Measurements from ENCODE around the gene HHATL.

DNA sequence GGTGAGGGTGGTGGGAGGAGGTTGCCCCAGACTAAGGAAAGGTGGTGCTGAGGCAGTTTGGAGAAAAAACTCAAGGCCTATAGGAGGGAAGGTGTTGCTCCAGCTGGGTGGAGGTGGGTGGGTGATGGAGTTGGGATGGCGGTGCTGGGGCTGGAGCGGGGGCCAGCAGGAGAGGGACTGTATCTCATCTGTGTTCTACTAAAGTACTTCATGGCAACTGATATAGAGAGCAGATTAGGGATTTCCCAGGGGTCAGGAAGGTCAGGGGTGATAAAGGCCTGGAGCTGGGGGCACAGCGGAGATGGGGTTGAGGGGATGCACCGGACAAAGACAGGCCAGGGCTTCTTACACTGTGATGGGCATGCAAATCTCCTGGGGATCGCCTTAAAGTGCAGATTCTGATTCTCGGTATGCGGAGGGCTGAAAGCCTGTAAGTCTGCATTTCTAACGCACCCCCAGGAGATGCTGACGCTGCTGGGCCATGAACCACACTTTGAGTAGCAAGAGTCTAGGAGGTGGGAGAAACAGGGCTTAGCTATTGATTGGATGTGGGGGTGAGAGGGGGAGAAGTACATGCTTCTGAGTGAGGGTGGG, 13.1 kb downstream of the HHATL start:
- TF ChIP-seq, protein P1, sequence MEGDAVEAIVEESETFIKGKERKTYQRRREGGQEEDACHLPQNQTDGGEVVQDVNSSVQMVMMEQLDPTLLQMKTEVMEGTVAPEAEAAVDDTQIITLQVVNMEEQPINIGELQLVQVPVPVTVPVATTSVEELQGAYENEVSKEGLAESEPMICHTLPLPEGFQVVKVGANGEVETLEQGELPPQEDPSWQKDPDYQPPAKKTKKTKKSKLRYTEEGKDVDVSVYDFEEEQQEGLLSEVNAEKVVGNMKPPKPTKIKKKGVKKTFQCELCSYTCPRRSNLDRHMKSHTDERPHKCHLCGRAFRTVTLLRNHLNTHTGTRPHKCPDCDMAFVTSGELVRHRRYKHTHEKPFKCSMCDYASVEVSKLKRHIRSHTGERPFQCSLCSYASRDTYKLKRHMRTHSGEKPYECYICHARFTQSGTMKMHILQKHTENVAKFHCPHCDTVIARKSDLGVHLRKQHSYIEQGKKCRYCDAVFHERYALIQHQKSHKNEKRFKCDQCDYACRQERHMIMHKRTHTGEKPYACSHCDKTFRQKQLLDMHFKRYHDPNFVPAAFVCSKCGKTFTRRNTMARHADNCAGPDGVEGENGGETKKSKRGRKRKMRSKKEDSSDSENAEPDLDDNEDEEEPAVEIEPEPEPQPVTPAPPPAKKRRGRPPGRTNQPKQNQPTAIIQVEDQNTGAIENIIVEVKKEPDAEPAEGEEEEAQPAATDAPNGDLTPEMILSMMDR (IDR thresholded peaks at IDR 0.05) = no peak
- TF ChIP-seq POLR2AphosphoS5 (IDR thresholded peaks at IDR 0.05) (no peak), EP300 (IDR thresholded peaks at IDR 0.05) (no peak)
